GM12875 (cell line): ENCODE data around the gene GTSE1.

ENCODE experiments used
- H3K4me3 ChIP-seq: one replicate; pipeline ENCODE4 v1.5.1; 2011; ENCODE audit warnings: low read depth, low read length, control low read depth
- CTCF ChIP-seq: IDR thresholded peaks from 2 replicates; pipeline ENCODE4 v1.5.1; 2011; ENCODE audit warnings: low read depth, mild to moderate bottlenecking, control low read depth, inconsistent platforms, low read length, moderate library complexity, borderline replicate concordance; ENCODE audit not compliant: insufficient read depth

The GTSE1 gene

GRCh38 chr22:46354993-46355305 is 58.3 kb downstream of the GTSE1 start:
- no peak overlapping the region for H3K4me3 ChIP-seq
- TF ChIP-seq CTCF, result no peak

- TF ChIP-seq CTCF, result peak; percentile 82; the same call in 1 of the 2 replicates
These were observed 58.8 kb downstream of the GTSE1 start for GRCh38 chr22:46355369-46355995.

GRCh38 chr22:46355996-46356471 is 59.4 kb downstream of the GTSE1 start:
- TF ChIP-seq CTCF, result no peak
- H3K4me3 ChIP-seq, result no peak overlapping the region

More at GRCh38 chr22:46355369-46355995, 58.8 kb downstream of the GTSE1 start:
- H3K4me3 ChIP-seq, result no peak overlapping the region

- H3K4me3 ChIP-seq, result no peak overlapping the region
- TF ChIP-seq CTCF, result no peak
These were observed 60.1 kb downstream of the GTSE1 start for GRCh38 chr22:46356496-46357480.

- H3K4me3 ChIP-seq, result no peak overlapping the region
These were observed 61.2 kb downstream of the GTSE1 start for GRCh38 chr22:46357711-46358520.

GRCh38 chr22:46358766-46359165 is 62.1 kb downstream of the GTSE1 start:
- TF ChIP-seq CTCF, result no peak
- H3K4me3 ChIP-seq, result no peak overlapping the region

More at GRCh38 chr22:46357711-46358520, 61.2 kb downstream of the GTSE1 start:
- TF ChIP-seq CTCF, result no peak
